Endothelial cell of umbilical vein (primary cell): ENCODE measurements around the gene DNAJC21. TPM values are rescaled to one million over a fixed set of nuclear protein-coding genes. Genes with fewer than 3 reads are reported as not detected.

Experiments
- BruUV-seq: library from RNA; stranded (reverse); fragments of 400-500 nt; replicated peaks from 2 replicates; lab custom pipeline; 2021; lab: Mats Ljungman, UMichigan
- CTCF ChIA-PET: fragments of 300-600, 350-600 bp; sonication (Branson Sonifier 250); formaldehyde crosslinking; loops from one replicate; lab custom pipeline; 2021; ENCODE audit warnings: antibody characterized with exemption, inconsistent platforms; lab: Charles Lee
- POLR2A ChIA-PET: fragments of 300-600, 350-600 bp; sonication (Branson Sonifier 250); formaldehyde crosslinking; loops from one replicate; lab custom pipeline; 2021; ENCODE audit warnings: antibody characterized with exemption, inconsistent platforms; lab: Charles Lee
- DNase-seq: peaks from one replicate; pipeline ENCODE4 v3.0.0-alpha.2; 2011; ENCODE audit warnings: low read depth, low spot score
- FAIRE-seq: peaks from 2 replicates; lab custom pipeline; 2011; peaks lifted over from hg19 to GRCh38; lab: Jason Lieb, UNC
- H2AFZ ChIP-seq: 2 replicates; pipeline ENCODE4 v1.6.0; 2012; ENCODE audit warnings: low read depth, low read length, control low read depth, inconsistent platforms
- H3K27ac ChIP-seq: 2 replicates; pipeline ENCODE4 v1.5.1; 2011; ENCODE audit warnings: low read depth, mild to moderate bottlenecking, control low read depth, low read length, moderate library complexity; ENCODE audit not compliant: insufficient read depth
- H3K27me3 ChIP-seq, 2 experiments: 2 replicates each; pipeline versions ENCODE4 v1.6.0 to v1.6.1; 2011; ENCODE audit warnings: low read length in 2 of 2, mixed read lengths in 1 of 2; ENCODE audit not compliant: control insufficient read depth in 2 of 2, insufficient read depth in 2 of 2
- H3K36me3 ChIP-seq, 2 experiments: 2 replicates in 1 of 2; 3 replicates in 1 of 2; pipeline ENCODE4 v1.5.1; 2011; ENCODE audit warnings: low read length in 2 of 2, mild to moderate bottlenecking in 1 of 2, moderate library complexity in 1 of 2; ENCODE audit not compliant: control insufficient read depth in 2 of 2, insufficient read depth in 2 of 2; ENCODE audit errors: extremely low read depth in 1 of 2
- H3K4me1 ChIP-seq: 3 replicates; pipeline ENCODE4 v1.5.1; 2011; ENCODE audit warnings: mild to moderate bottlenecking, low read length; ENCODE audit not compliant: control insufficient read depth, insufficient read depth; ENCODE audit errors: extremely low read depth
- H3K4me2 ChIP-seq: 2 replicates; pipeline ENCODE4 v1.6.1; 2011; ENCODE audit warnings: low read length, control low read depth, mixed read lengths; ENCODE audit not compliant: insufficient read depth
- H3K4me3 ChIP-seq, 3 experiments: fragments of 200-600 bp in 1 of 3; sonication (generic), shearing (Covaris generic) in 1 of 3; replicated peaks in 1 of 3; 2 replicates each; pipeline ENCODE4 v1.5.1; 2011 to 2016; ENCODE audit warnings: control low read depth in 3 of 3, low read length in 3 of 3, mild to moderate bottlenecking in 2 of 3, inconsistent platforms in 1 of 3, low read depth in 1 of 3, moderate library complexity in 1 of 3; ENCODE audit not compliant: insufficient read depth in 1 of 3
- H3K79me2 ChIP-seq: 2 replicates; pipeline ENCODE4 v1.6.0; 2012; ENCODE audit warnings: low read length, inconsistent platforms; ENCODE audit not compliant: control insufficient read depth, insufficient read depth
- H3K9ac ChIP-seq: replicated peaks from 2 replicates; pipeline ENCODE3; 2011; ENCODE audit warnings: low read length, control low read depth; ENCODE audit not compliant: insufficient read depth; ENCODE audit errors: extremely low read depth
- H3K9me1 ChIP-seq: replicated peaks from 3 replicates; pipeline ENCODE4 v1.6.0; 2011; ENCODE audit warnings: mild to moderate bottlenecking, low read length; ENCODE audit not compliant: control insufficient read depth, insufficient read depth; ENCODE audit errors: extremely low read depth
- H3K9me3 ChIP-seq: replicated peaks from 2 replicates; pipeline ENCODE4 v1.5.1; 2012; ENCODE audit warnings: low read length, inconsistent platforms; ENCODE audit not compliant: control insufficient read depth, insufficient read depth
- H4K20me1 ChIP-seq: replicated peaks from 2 replicates; pipeline ENCODE3; 2011; ENCODE audit warnings: mild to moderate bottlenecking, low read length; ENCODE audit not compliant: control insufficient read depth, insufficient read depth; ENCODE audit errors: extremely low read depth
- FOS ChIP-seq: IDR thresholded peaks from 2 replicates; pipeline ENCODE4 v1.6.1; 2011; ENCODE audit warnings: mild to moderate bottlenecking, low read length, moderate library complexity, borderline replicate concordance; ENCODE audit not compliant: insufficient read depth
- MYC ChIP-seq: IDR thresholded peaks from one replicate; pipeline ENCODE4 v1.6.1; 2011; ENCODE audit warnings: mild to moderate bottlenecking, low read depth, low read length
- POLR2A ChIP-seq: IDR thresholded peaks from 2 replicates; pipeline ENCODE4 v1.6.1; 2012; ENCODE audit warnings: low read depth, mild to moderate bottlenecking, control low read depth, low read length
- dilution Hi-C: fragments of 300-500 bp; cut with MboI; formaldehyde crosslinking; loops from one replicate; pipeline ENCODE4 v1.15.0; 2019; ENCODE audit warnings: low sequenced_read_pairs; ENCODE audit not compliant: extremely low pct_ligation_motif_present
- intact Hi-C: fragments of 100-400 bp; cut with micrococcal nuclease; formaldehyde crosslinking; loops from one replicate; pipeline ENCODE4 v1.10.0; 2022
- polyA plus RNA-seq, 4 experiments: library from polyadenylated mRNA; depleted of rRNA in 3 of 4; stranded (reverse) in 3 of 4; unstranded in 1 of 4; fragments of >200 nt; gene quantifications; 2 replicates each; pipeline versions ENCODE4 v1.2.1 to v1.2.3, GENCODE V29; 2011 to 2012; ENCODE audit warnings: missing spikeins in 1 of 4
- total RNA-seq: library from RNA; stranded (reverse); gene quantifications from 2 replicates; pipeline ENCODE4 v1.2.3, GENCODE V29; 2021

DNAJC21 gene
- total and polyA plus RNA-seq, 2 donors (not counting 3 experiments of a cell fraction or from before 2014, with no cell fraction given): 5.3 to 39.4 TPM

GRCh38 chr5:34927785-34928184, 1.6 kb upstream of the DNAJC21 start:
- dilution Hi-C loops: no loop called here
- Histone ChIP-seq H3K27ac (no peak overlapping the region), H3K9me3 (no peaks in the 10 kb centered on the region), H3K4me1 (peaks cover 31% of the 10 kb centered on the region), H3K9ac (no peak overlapping the region), H2AFZ (no peak overlapping the region), H4K20me1 (no peaks in the 10 kb centered on the region), H3K27me3 (no peaks in the 10 kb centered on the region), H3K79me2 (peaks cover 35% of the 10 kb centered on the region), H3K36me3 (peaks cover 2 to 16% of the 10 kb centered on the region in 2 experiments), H3K4me2 (no peak overlapping the region), H3K9me1 (no peaks in the 10 kb centered on the region), H3K4me3 (no peak overlapping the region)
- POLR2A ChIA-PET: no interaction called here
- no peak for TF ChIP-seq MYC
- CTCF ChIA-PET: no interaction called here
- FAIRE-seq (no peak), DNase-seq (no peak)
- intact Hi-C loops: no loop called here
- no TSS peak for BruUV-seq

- POLR2A ChIA-PET: no interaction called here
- H4K20me1 ChIP-seq: no peaks in the 10 kb centered on the region
- dilution Hi-C loops: no loop called here
- H3K4me1 ChIP-seq: peaks cover 29% of the 10 kb centered on the region
- no peak overlapping the region for H3K9ac ChIP-seq
- BruUV-seq: no TSS peak
- CTCF ChIA-PET: no interaction called here
- DNase-seq (no peak), FAIRE-seq (no peak)
- no peak overlapping the region for H2AFZ ChIP-seq
- H3K9me3 ChIP-seq: no peaks in the 10 kb centered on the region
- no peak overlapping the region for H3K27ac ChIP-seq
- TF ChIP-seq FOS (no peak), POLR2A (no peak), MYC (no peak)
- no peaks in the 10 kb centered on the region for H3K9me1 ChIP-seq
- intact Hi-C loops: no loop called here
- no peak overlapping the region for H3K4me2 ChIP-seq
- H3K27me3 ChIP-seq: no peaks in the 10 kb centered on the region
- peaks cover 37% of the 10 kb centered on the region for H3K79me2 ChIP-seq
- H3K36me3 ChIP-seq: peaks cover 2 to 13% of the 10 kb centered on the region in 2 experiments
- no peak overlapping the region for H3K4me3 ChIP-seq
Measured at GRCh38 chr5:34928267-34928666, 1.1 kb upstream of the DNAJC21 start.
